Neural cell (in vitro differentiated cells): ENCODE results near the gene DMBT1.

ENCODE experiments used
- EZH2 ChIP-seq: fragments of 200-600, 300-800 bp; shearing (Covaris generic), sonication (generic); IDR thresholded peaks from 2 replicates; pipeline ENCODE4 v1.6.1; 2014; ENCODE audit warnings: antibody characterized with exemption, low read length, borderline replicate concordance, mild to moderate bottlenecking; ENCODE audit not compliant: insufficient read depth, poor library complexity, severe bottlenecking
- MXI1 ChIP-seq: fragments of 450-650 bp; conservative IDR thresholded peaks from 2 replicates; pipeline ENCODE4 v1.6.1; 2014; ENCODE audit warnings: antibody characterized with exemption, mild to moderate bottlenecking; ENCODE audit not compliant: poor library complexity, severe bottlenecking
- TF ChIP-seq, protein P1 (sequence below): fragments of 450-650 bp; IDR thresholded peaks from 2 replicates; pipeline ENCODE4 v1.5.1; 2014; ENCODE audit warnings: antibody characterized with exemption, mild to moderate bottlenecking, moderate library complexity; ENCODE audit not compliant: poor library complexity, severe bottlenecking

GRCh38 chr10:122588381-122588780, 27.8 kb downstream of the DMBT1 start:
- TF ChIP-seq, protein P1, sequence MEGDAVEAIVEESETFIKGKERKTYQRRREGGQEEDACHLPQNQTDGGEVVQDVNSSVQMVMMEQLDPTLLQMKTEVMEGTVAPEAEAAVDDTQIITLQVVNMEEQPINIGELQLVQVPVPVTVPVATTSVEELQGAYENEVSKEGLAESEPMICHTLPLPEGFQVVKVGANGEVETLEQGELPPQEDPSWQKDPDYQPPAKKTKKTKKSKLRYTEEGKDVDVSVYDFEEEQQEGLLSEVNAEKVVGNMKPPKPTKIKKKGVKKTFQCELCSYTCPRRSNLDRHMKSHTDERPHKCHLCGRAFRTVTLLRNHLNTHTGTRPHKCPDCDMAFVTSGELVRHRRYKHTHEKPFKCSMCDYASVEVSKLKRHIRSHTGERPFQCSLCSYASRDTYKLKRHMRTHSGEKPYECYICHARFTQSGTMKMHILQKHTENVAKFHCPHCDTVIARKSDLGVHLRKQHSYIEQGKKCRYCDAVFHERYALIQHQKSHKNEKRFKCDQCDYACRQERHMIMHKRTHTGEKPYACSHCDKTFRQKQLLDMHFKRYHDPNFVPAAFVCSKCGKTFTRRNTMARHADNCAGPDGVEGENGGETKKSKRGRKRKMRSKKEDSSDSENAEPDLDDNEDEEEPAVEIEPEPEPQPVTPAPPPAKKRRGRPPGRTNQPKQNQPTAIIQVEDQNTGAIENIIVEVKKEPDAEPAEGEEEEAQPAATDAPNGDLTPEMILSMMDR = no peak
- TF ChIP-seq EZH2 (no peak), MXI1 (no peak)
